B cell (primary cell): ENCODE measurements around the gene TMEM92. TPM values are rescaled to one million over a fixed set of nuclear protein-coding genes. Genes with fewer than 3 reads are reported as not detected.

ENCODE experiments used
- ATAC-seq: fragments of 200-7000 bp; cut with Tn5 transposase; one replicate; pipeline ENCODE4 v1.10.0; 2021; ENCODE audit warnings: low read depth, mild to moderate bottlenecking, moderate number of reproducible peaks, moderate library complexity
- CTCF ChIA-PET: fragments of 350-600 bp; sonication (Branson Sonifier 250); formaldehyde crosslinking; loops from one replicate; lab custom pipeline; 2021; ENCODE audit warnings: antibody characterized with exemption, inconsistent platforms; lab: Charles Lee
- POLR2A ChIA-PET: fragments of 350-600 bp; sonication (Branson Sonifier 250); formaldehyde crosslinking; loops from one replicate; lab custom pipeline; 2021; ENCODE audit warnings: antibody characterized with exemption; lab: Charles Lee
- DNase-seq: peaks from one replicate; pipeline ENCODE4 v3.0.0; 2013
- H2AFZ ChIP-seq: 2 replicates; pipeline ENCODE4 v1.6.1; 2012; ENCODE audit warnings: mild to moderate bottlenecking, low read depth, low read length; ENCODE audit not compliant: insufficient read depth, poor library complexity, severe bottlenecking
- H3K27ac ChIP-seq, 2 donors: 1 replicate in 1 of 2; 2 replicates in 1 of 2; pipeline ENCODE4 v1.5.1; 2012 to 2013; ENCODE audit warnings: low read length in 2 of 2, mild to moderate bottlenecking in 2 of 2, moderate library complexity in 1 of 2
- H3K27me3 ChIP-seq, 4 experiments: fragments of 200-600 bp in 1 of 4; sonication (generic) in 1 of 4; replicated peaks in 1 of 4; 1 replicate in 2 of 4; 2 replicates in 2 of 4; pipeline versions ENCODE4 v1.6.1 to v1.7.0; 2013 to 2016; ENCODE audit warnings: low read length in 3 of 4, mild to moderate bottlenecking in 2 of 4, mixed read lengths in 1 of 4, moderate library complexity in 1 of 4; ENCODE audit not compliant: insufficient read depth in 4 of 4, control insufficient read depth in 3 of 4; ENCODE audit errors: control extremely low read depth in 1 of 4
- H3K36me3 ChIP-seq, 2 experiments: replicated peaks in 1 of 2; 1 replicate in 1 of 2; 2 replicates in 1 of 2; pipeline versions ENCODE4 v1.6.1 to v1.7.1; 2013; ENCODE audit warnings: low read length in 1 of 2; ENCODE audit not compliant: insufficient read depth in 2 of 2, control insufficient read depth in 1 of 2; ENCODE audit errors: control extremely low read depth in 1 of 2, extremely low read depth in 1 of 2
- H3K4me1 ChIP-seq, 2 donors: fragments of 200-600 bp in 1 of 2; sonication (generic) in 1 of 2; 1 replicate in 1 of 2; 2 replicates in 1 of 2; pipeline versions ENCODE4 v1.5.1 to v1.6.1; 2013 to 2017; ENCODE audit warnings: low read length in 2 of 2; ENCODE audit not compliant: control insufficient read depth in 2 of 2, insufficient read depth in 2 of 2
- H3K4me2 ChIP-seq: replicated peaks from 2 replicates; pipeline ENCODE3; 2012; ENCODE audit warnings: mild to moderate bottlenecking, low read depth, low read length; ENCODE audit not compliant: poor library complexity, severe bottlenecking
- H3K4me3 ChIP-seq, 5 experiments: fragments of 200-600 bp in 1 of 5; sonication (generic) in 1 of 5; 1 replicate in 3 of 5; 2 replicates in 2 of 5; pipeline versions ENCODE4 v1.5.1 to v1.7.0; 2011 to 2016; ENCODE audit warnings: low read length in 4 of 5, mild to moderate bottlenecking in 4 of 5, low read depth in 2 of 5, control low read depth in 1 of 5, moderate library complexity in 1 of 5; ENCODE audit not compliant: insufficient read depth in 1 of 5; ENCODE audit errors: control extremely low read depth in 1 of 5, extremely low read depth in 1 of 5
- H3K79me2 ChIP-seq: fragments of 200-600 bp; sonication (generic); one replicate; pipeline ENCODE4 v1.6.0; 2016; ENCODE audit warnings: low read length; ENCODE audit not compliant: control insufficient read depth, insufficient read depth
- H3K9ac ChIP-seq: fragments of 200-600 bp; sonication (generic); 2 replicates; pipeline ENCODE4 v1.6.1; 2017; ENCODE audit warnings: mild to moderate bottlenecking, low read length, moderate library complexity
- H3K9me3 ChIP-seq, 3 donors: one replicate each; pipeline versions ENCODE4 v1.6.1 to v1.7.1; 2013; ENCODE audit warnings: low read length in 2 of 3; ENCODE audit not compliant: control insufficient read depth in 2 of 3, insufficient read depth in 1 of 3; ENCODE audit errors: control extremely low read depth in 1 of 3
- H4K20me1 ChIP-seq: 2 replicates; pipeline ENCODE4 v1.6.0; 2012; ENCODE audit warnings: mild to moderate bottlenecking, low read length; ENCODE audit not compliant: insufficient read depth, control insufficient read depth, poor library complexity, severe bottlenecking
- H3K27ac Mint-ChIP-seq: one replicate; pipeline ENCODE4 v1.8.0; 2021; ENCODE audit warnings: mixed read lengths
- H3K27me3 Mint-ChIP-seq: one replicate; pipeline ENCODE4 v1.8.0; 2021; ENCODE audit warnings: mixed read lengths
- H3K4me1 Mint-ChIP-seq: one replicate; pipeline ENCODE4 v1.8.0; 2021; ENCODE audit warnings: mixed read lengths
- H3K4me3 Mint-ChIP-seq: one replicate; pipeline ENCODE4 v1.8.0; 2021; ENCODE audit warnings: mixed read lengths
- H3K9me3 Mint-ChIP-seq: one replicate; pipeline ENCODE4 v1.8.0; 2022; ENCODE audit warnings: mixed read lengths; ENCODE audit not compliant: insufficient read depth
- EZH2 ChIP-seq: IDR thresholded peaks from 2 replicates; pipeline ENCODE4 v1.6.1; 2012; ENCODE audit warnings: borderline replicate concordance, low read depth, mild to moderate bottlenecking, moderate library complexity, low read length; ENCODE audit not compliant: insufficient read depth, poor library complexity, severe bottlenecking
- WGBS: methylation state at CpG from one replicate; pipeline ENCODE4 v1.1.5; 2013; ENCODE audit warnings: missing lambda C conversion rate; ENCODE audit not compliant: insufficient coverage; 5-methylcytosine and 5-hydroxymethylcytosine counted together
- intact Hi-C: fragments of 100-400 bp; cut with micrococcal nuclease; formaldehyde crosslinking; loops from one replicate; pipeline ENCODE4 v1.10.0; 2022
- polyA plus RNA-seq: library from polyadenylated mRNA; depleted of rRNA; stranded (reverse); fragments of >200 nt; gene quantifications from 2 replicates; pipeline ENCODE4 v1.2.3, GENCODE V29; 2012
- total RNA-seq, 2 donors: library from RNA; stranded (reverse); fragments of 120-200 nt in 1 of 2; gene quantifications; 1 replicate in 1 of 2; 2 replicates in 1 of 2; pipeline versions ENCODE4 v1.2.3 to v1.2.4, GENCODE V29; 2013 to 2022
- TF ChIP-seq, protein P1 (sequence below): fragments of 200-600 bp; IDR thresholded peaks from one replicate; pipeline ENCODE4 v1.8.0; 2022; ENCODE audit warnings: antibody characterized with exemption, mild to moderate bottlenecking

Gene TMEM92
- total and polyA plus RNA-seq, 2 donors (not counting 1 experiment from before 2014, with no cell fraction given), result not detected

DNA sequence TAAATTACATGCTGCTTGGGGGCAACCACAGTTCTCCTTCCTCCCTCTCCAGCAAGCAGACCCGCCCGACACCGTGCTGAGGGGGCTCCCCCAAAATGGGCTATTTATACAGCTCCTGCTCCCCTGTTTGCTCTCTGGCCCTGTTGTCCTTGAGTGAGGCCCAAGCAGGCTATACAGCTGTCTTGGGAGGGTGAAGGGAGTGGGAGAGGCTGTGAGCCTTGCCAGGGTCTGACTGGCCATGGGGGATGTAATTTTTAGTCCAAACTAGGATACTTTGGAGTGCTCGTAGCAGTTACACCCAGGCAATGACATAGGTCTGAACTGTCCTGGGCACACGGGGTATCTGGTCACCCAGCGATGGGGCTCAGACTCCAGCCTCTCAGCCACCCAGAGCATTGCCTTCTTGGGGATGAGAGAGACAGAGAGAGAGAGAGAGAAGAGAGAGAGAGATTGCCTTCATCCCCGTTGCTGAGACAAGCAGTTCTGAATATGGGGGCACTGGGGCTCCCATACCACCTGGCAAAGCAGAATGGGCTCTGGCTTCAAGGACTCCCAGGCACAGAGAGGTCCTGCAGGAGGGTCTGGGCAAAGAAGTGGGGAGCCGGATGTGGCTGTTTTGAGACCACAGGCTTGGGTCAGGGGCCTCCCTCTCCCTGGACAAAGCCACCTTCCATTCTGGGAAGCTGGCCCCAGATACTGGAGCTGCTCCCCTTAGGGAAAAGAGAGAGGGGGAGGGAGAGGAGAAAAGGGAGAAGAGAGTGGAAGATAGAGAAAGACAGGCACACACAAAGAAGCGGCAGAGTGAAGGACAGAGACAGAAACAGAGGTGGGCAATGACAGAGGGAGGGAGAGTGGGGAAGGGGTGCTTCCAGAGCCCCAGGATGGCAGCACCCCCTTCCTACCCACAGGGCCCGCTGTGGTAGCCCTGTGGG is 10.7 kb upstream of the TMEM92 start:
- intact Hi-C loops, result no loop called here
- CTCF ChIA-PET, result interaction anchor here (0.6 to 1.5 kb wide), 3 partner anchors 9 to 72 kb away, joined by 3 to 4 read pairs (median 4); no protein-coding TSS in a partner anchor
- peaks cover 23% of the 10 kb centered on the region for H3K27me3 Mint-ChIP-seq
- Histone ChIP-seq H3K27me3 (no peaks in the 10 kb centered on the region), H3K27ac (no peak overlapping the region), H3K79me2 (no peaks in the 10 kb centered on the region), H3K4me2 (no peak overlapping the region), H3K9me3 (no peaks in the 10 kb centered on the region), H2AFZ (no peak overlapping the region), H3K9ac (no peak overlapping the region), H3K36me3 (no peaks in the 10 kb centered on the region), H4K20me1 (no peaks in the 10 kb centered on the region), H3K4me3 (no peak overlapping the region), H3K4me1 (no peaks in the 10 kb centered on the region)
- POLR2A ChIA-PET, result no interaction called here
- 87% methylated on average over 4 of the region's 10 CpGs for WGBS
- TF ChIP-seq EZH2, result no peak
- TF ChIP-seq, protein P1, sequence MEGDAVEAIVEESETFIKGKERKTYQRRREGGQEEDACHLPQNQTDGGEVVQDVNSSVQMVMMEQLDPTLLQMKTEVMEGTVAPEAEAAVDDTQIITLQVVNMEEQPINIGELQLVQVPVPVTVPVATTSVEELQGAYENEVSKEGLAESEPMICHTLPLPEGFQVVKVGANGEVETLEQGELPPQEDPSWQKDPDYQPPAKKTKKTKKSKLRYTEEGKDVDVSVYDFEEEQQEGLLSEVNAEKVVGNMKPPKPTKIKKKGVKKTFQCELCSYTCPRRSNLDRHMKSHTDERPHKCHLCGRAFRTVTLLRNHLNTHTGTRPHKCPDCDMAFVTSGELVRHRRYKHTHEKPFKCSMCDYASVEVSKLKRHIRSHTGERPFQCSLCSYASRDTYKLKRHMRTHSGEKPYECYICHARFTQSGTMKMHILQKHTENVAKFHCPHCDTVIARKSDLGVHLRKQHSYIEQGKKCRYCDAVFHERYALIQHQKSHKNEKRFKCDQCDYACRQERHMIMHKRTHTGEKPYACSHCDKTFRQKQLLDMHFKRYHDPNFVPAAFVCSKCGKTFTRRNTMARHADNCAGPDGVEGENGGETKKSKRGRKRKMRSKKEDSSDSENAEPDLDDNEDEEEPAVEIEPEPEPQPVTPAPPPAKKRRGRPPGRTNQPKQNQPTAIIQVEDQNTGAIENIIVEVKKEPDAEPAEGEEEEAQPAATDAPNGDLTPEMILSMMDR, result no peak
- H3K4me1 Mint-ChIP-seq, result no peaks in the 10 kb centered on the region
- no peak overlapping the region for H3K27ac Mint-ChIP-seq
- DNase-seq (no peak), ATAC-seq (no peak)
- H3K9me3 Mint-ChIP-seq, result no peaks in the 10 kb centered on the region
- no peak overlapping the region for H3K4me3 Mint-ChIP-seq
